Activated CD8-positive, alpha-beta T cell treated with anti-CD3 and anti-CD28 coated beads for 36 hours (primary cell): ENCODE data around the gene DLG1. TPM values are rescaled to one million over a fixed set of nuclear protein-coding genes. Genes with fewer than 3 reads are reported as not detected.
A peak's percentile ranks its signal among the peaks of the same experiment; 100 is the strongest.

Source experiments
- ATAC-seq: fragments of 200-7000 bp; cut with Tn5 transposase; one replicate; pipeline ENCODE4 v1.10.0; 2021; ENCODE audit warnings: mild to moderate bottlenecking, moderate library complexity
- CTCF ChIA-PET: fragments of 350-600 bp; sonication (Branson Sonifier 250); formaldehyde crosslinking; loops from one replicate; lab custom pipeline; 2021; ENCODE audit warnings: antibody characterized with exemption; lab: Charles Lee
- POLR2A ChIA-PET: fragments of 350-600 bp; sonication (Branson Sonifier 250); formaldehyde crosslinking; loops from one replicate; lab custom pipeline; 2021; ENCODE audit warnings: antibody characterized with exemption; lab: Charles Lee
- DNase-seq: peaks from one replicate; pipeline ENCODE4 v3.0.0-alpha.2; 2020
- H3K27ac Mint-ChIP-seq: one replicate; pipeline ENCODE4 v1.8.0; 2021; ENCODE audit warnings: mild to moderate bottlenecking, mixed read lengths
- H3K27me3 Mint-ChIP-seq: one replicate; pipeline ENCODE4 v1.8.0; 2021; ENCODE audit warnings: mixed read lengths
- H3K36me3 Mint-ChIP-seq: one replicate; pipeline ENCODE4 v1.8.0; 2021; ENCODE audit warnings: low read depth, mixed read lengths
- H3K4me1 Mint-ChIP-seq: one replicate; pipeline ENCODE4 v1.8.0; 2021; ENCODE audit warnings: low read depth, mixed read lengths
- H3K4me3 Mint-ChIP-seq: one replicate; pipeline ENCODE4 v1.8.0; 2021; ENCODE audit warnings: mild to moderate bottlenecking, moderate library complexity, mixed read lengths
- H3K9me3 Mint-ChIP-seq: one replicate; pipeline ENCODE4 v1.8.0; 2021; ENCODE audit warnings: mixed read lengths
- intact Hi-C: fragments of 100-400 bp; cut with micrococcal nuclease; formaldehyde crosslinking; loops from one replicate; pipeline ENCODE4 v1.10.0; 2022
- total RNA-seq, 2 experiments: library from RNA; stranded (reverse); gene quantifications; one replicate each; pipeline ENCODE4 v1.2.3, GENCODE V29; 2021
- TF ChIP-seq, protein P1 (sequence below): fragments of 200-600 bp; IDR thresholded peaks from one replicate; pipeline ENCODE4 v1.8.0; 2022; ENCODE audit warnings: antibody characterized with exemption, mild to moderate bottlenecking

Gene DLG1
- total RNA-seq, 2 experiments from 2014 or later = 57.6 to 62.2 TPM

DNA sequence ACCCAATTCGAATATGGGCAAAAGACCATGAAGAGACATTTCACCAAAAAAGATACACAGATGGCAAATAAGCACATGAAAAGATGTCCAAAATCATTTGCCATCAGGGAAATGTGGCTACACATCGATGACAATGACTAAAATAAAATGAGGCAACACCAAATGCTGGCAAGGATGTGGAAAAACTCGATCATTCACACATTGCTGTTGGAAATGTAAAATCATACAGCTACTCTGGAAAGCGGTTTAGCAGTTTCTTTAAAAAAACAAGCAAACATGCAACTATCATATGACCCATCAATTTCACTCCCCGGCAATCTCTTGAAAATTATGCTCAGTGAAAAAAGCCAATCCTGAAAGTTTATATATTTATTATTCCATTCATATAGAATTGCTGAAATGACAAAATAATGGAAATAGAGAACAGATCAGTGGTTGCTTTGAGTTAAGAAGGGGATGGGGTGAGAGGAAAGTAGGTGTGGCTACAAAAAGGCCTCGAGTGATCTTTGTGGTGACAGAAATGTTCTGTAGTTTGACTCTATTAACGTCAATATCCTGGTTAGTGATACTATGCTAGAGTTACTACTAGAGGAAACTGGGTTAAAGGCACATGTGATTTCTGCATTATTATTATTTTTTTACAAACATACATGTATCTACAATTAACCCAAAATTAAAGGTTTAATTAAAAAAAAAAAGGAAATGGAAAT lies 45.0 kb downstream of the DLG1 start:
- POLR2A ChIA-PET = no interaction called here
- H3K4me1 Mint-ChIP-seq = peaks cover 55% of the 10 kb centered on the region
- no peaks in the 10 kb centered on the region for H3K27me3 Mint-ChIP-seq
- H3K9me3 Mint-ChIP-seq = peaks cover 16% of the 10 kb centered on the region
- peak overlapping the region; percentile 83 for H3K27ac Mint-ChIP-seq
- peak; percentile 22 for DNase-seq
- CTCF ChIA-PET = no interaction called here
- peak; percentile 86 for ATAC-seq
- no peak overlapping the region for H3K4me3 Mint-ChIP-seq
- H3K36me3 Mint-ChIP-seq = peaks cover 39% of the 10 kb centered on the region
- intact Hi-C loops = loop anchor here (5.0 to 10.0 kb wide), 2 partner anchors 201 to 249 kb away; no protein-coding TSS in a partner anchor
- TF ChIP-seq, protein P1, sequence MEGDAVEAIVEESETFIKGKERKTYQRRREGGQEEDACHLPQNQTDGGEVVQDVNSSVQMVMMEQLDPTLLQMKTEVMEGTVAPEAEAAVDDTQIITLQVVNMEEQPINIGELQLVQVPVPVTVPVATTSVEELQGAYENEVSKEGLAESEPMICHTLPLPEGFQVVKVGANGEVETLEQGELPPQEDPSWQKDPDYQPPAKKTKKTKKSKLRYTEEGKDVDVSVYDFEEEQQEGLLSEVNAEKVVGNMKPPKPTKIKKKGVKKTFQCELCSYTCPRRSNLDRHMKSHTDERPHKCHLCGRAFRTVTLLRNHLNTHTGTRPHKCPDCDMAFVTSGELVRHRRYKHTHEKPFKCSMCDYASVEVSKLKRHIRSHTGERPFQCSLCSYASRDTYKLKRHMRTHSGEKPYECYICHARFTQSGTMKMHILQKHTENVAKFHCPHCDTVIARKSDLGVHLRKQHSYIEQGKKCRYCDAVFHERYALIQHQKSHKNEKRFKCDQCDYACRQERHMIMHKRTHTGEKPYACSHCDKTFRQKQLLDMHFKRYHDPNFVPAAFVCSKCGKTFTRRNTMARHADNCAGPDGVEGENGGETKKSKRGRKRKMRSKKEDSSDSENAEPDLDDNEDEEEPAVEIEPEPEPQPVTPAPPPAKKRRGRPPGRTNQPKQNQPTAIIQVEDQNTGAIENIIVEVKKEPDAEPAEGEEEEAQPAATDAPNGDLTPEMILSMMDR = no peak

GRCh38 chr3:197249542-197249941 lies 48.9 kb downstream of the DLG1 start:
- Mint-ChIP-seq H3K27me3 (no peaks in the 10 kb centered on the region), H3K4me1 (peaks cover 34% of the 10 kb centered on the region), H3K36me3 (peaks cover 65% of the 10 kb centered on the region), H3K9me3 (peaks cover 32% of the 10 kb centered on the region), H3K27ac (no peak overlapping the region), H3K4me3 (no peak overlapping the region)
- DNase-seq = no peak
- intact Hi-C loops = no loop called here
- ATAC-seq = no peak
- TF ChIP-seq, protein P1 = no peak
- CTCF ChIA-PET = interaction anchor here (0.9 to 2.9 kb wide), 5 partner anchors 12 to 260 kb away, joined by 3 to 7 read pairs (median 3); no protein-coding TSS in a partner anchor
- POLR2A ChIA-PET = no interaction called here

GRCh38 chr3:197248341-197248740 lies 50.1 kb downstream of the DLG1 start:
- DNase-seq (no peak), ATAC-seq (no peak)
- H3K36me3 Mint-ChIP-seq = peaks cover 77% of the 10 kb centered on the region
- TF ChIP-seq, protein P1 = no peak
- ChIA-PET POLR2A (no interaction called here), CTCF (interaction anchor here (0.8 to 1.8 kb wide), 3 partner anchors 10 to 18 kb away, joined by 3 read pairs; no protein-coding TSS in a partner anchor)
- peaks cover 22% of the 10 kb centered on the region for H3K4me1 Mint-ChIP-seq
- peaks cover 44% of the 10 kb centered on the region for H3K9me3 Mint-ChIP-seq
- intact Hi-C loops = no loop called here
- H3K4me3 Mint-ChIP-seq = no peak overlapping the region
- H3K27ac Mint-ChIP-seq = no peak overlapping the region
- no peaks in the 10 kb centered on the region for H3K27me3 Mint-ChIP-seq

DNA sequence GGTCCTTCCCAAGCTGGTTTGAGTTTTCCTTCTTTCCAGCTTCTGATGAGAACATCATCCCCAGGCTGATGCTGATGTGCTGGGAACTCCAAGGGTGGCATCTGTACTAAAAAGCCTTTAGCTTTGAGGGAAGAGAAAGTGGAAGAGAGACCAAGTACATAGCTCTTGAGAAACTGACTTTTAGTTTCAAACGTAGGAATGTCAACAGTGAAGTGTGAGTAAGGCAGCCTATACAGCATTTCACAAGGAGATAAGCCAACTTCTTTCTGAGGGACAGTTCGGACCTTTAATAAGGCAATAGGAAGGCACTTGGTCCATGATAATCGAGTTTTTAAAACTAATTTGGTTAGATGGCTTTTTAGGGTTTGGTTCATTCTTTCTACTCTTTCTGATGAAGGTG lies 53.7 kb downstream of the DLG1 start:
- ATAC-seq = no peak
- peaks cover 15% of the 10 kb centered on the region for H3K4me1 Mint-ChIP-seq
- H3K36me3 Mint-ChIP-seq = peaks cover 80% of the 10 kb centered on the region
- no peak overlapping the region for H3K4me3 Mint-ChIP-seq
- intact Hi-C loops = no loop called here
- ChIA-PET POLR2A (interaction anchor here (0.9 kb wide), 1 partner anchor 10 kb away, joined by 4 read pairs; no protein-coding TSS in a partner anchor), CTCF (interaction anchor here (0.9 kb wide), 2 partner anchors 12 to 13 kb away, joined by 4 to 7 read pairs; no protein-coding TSS in a partner anchor)
- peaks cover 56% of the 10 kb centered on the region for H3K9me3 Mint-ChIP-seq
- no peak overlapping the region for H3K27ac Mint-ChIP-seq
- no peak for DNase-seq
- TF ChIP-seq, protein P1 = no peak
- no peaks in the 10 kb centered on the region for H3K27me3 Mint-ChIP-seq
